H9 (cell line): Measurements from ENCODE around the gene OR4N5. TPM values are rescaled to one million over a fixed set of nuclear protein-coding genes. Genes with fewer than 3 reads are reported as not detected.

Source experiments
- DNase-seq: peaks from one replicate; pipeline ENCODE4 v3.0.0-alpha.2; 2017
- H2AFZ ChIP-seq: one replicate; pipeline ENCODE4 v1.6.1; 2013; ENCODE audit warnings: mild to moderate bottlenecking, low read length, control low read depth, moderate library complexity
- H2AK5ac ChIP-seq: 2 replicates; pipeline ENCODE4 v1.6.1; 2013; ENCODE audit warnings: low read length, control low read depth, mixed read lengths; ENCODE audit not compliant: insufficient read length
- H2BK120ac ChIP-seq: one replicate; pipeline ENCODE4 v1.6.1; 2013; ENCODE audit warnings: low read depth, mild to moderate bottlenecking, low read length, control low read depth, inconsistent platforms; ENCODE audit not compliant: poor library complexity, severe bottlenecking
- H2BK12ac ChIP-seq: 2 replicates; pipeline ENCODE4 v1.6.1; 2013; ENCODE audit warnings: low read length, control low read depth, mixed read lengths, low read depth; ENCODE audit not compliant: insufficient read length
- H2BK15ac ChIP-seq: 2 replicates; pipeline ENCODE4 v1.6.1; 2013; ENCODE audit warnings: low read depth, low read length, control low read depth
- H2BK20ac ChIP-seq: one replicate; pipeline ENCODE4 v1.6.1; 2013; ENCODE audit warnings: low read depth, mild to moderate bottlenecking, low read length, control low read depth, inconsistent platforms; ENCODE audit not compliant: poor library complexity, severe bottlenecking
- H2BK5ac ChIP-seq: 2 replicates; pipeline ENCODE4 v1.6.1; 2013; ENCODE audit warnings: low read length, control low read depth, mixed read lengths; ENCODE audit not compliant: insufficient read length
- H3K14ac ChIP-seq: 2 replicates; pipeline ENCODE4 v1.6.1; 2013; ENCODE audit warnings: low read length, control low read depth; ENCODE audit not compliant: insufficient read depth
- H3K18ac ChIP-seq: 2 replicates; pipeline ENCODE4 v1.6.1; 2013; ENCODE audit warnings: low read depth, mild to moderate bottlenecking, mixed read lengths, low read length, control low read depth; ENCODE audit not compliant: insufficient read length
- H3K23ac ChIP-seq: 2 replicates; pipeline ENCODE4 v1.6.1; 2013; ENCODE audit warnings: low read length, control low read depth, mixed read lengths, low read depth; ENCODE audit not compliant: insufficient read length
- H3K23me2 ChIP-seq: 2 replicates; pipeline ENCODE4 v1.6.1; 2013; ENCODE audit warnings: low read depth, mild to moderate bottlenecking, mixed read lengths, low read length, control low read depth; ENCODE audit not compliant: insufficient read length, poor library complexity, severe bottlenecking
- H3K27ac ChIP-seq: 2 replicates; pipeline ENCODE4 v1.5.1; 2013; ENCODE audit warnings: low read length, control low read depth, mixed read lengths, low read depth; ENCODE audit not compliant: insufficient read length
- H3K27me3 ChIP-seq: 2 replicates; pipeline ENCODE4 v1.6.1; 2013; ENCODE audit warnings: low read length, control low read depth, inconsistent platforms; ENCODE audit not compliant: insufficient read depth
- H3K4ac ChIP-seq: 2 replicates; pipeline ENCODE4 v1.6.1; 2013; ENCODE audit warnings: low read depth, mild to moderate bottlenecking, control low read depth, inconsistent platforms, low read length, moderate library complexity
- H3K4me1 ChIP-seq: 2 replicates; pipeline ENCODE4 v1.6.1; 2013; ENCODE audit warnings: low read length, control low read depth, inconsistent platforms; ENCODE audit not compliant: insufficient read depth
- H3K4me2 ChIP-seq: 2 replicates; pipeline ENCODE4 v1.6.1; 2013; ENCODE audit warnings: low read length, control low read depth, mixed read lengths; ENCODE audit not compliant: insufficient read length, insufficient read depth
- H3K56ac ChIP-seq: 2 replicates; pipeline ENCODE4 v1.6.1; 2013; ENCODE audit warnings: low read depth, mild to moderate bottlenecking, mixed read lengths, low read length, control low read depth; ENCODE audit not compliant: insufficient read length
- H3K79me1 ChIP-seq: 2 replicates; pipeline ENCODE4 v1.6.1; 2013; ENCODE audit warnings: low read depth, mild to moderate bottlenecking, moderate library complexity, low read length, control low read depth, inconsistent platforms; ENCODE audit not compliant: insufficient read depth, poor library complexity, severe bottlenecking
- H3K79me2 ChIP-seq: 2 replicates; pipeline ENCODE4 v1.6.1; 2013; ENCODE audit warnings: low read length, control low read depth, inconsistent platforms; ENCODE audit not compliant: insufficient read depth
- H3K9ac ChIP-seq: 2 replicates; pipeline ENCODE4 v1.6.1; 2013; ENCODE audit warnings: low read length, control low read depth, mixed read lengths; ENCODE audit not compliant: insufficient read length; ENCODE audit errors: extremely low read depth
- H3K9me3 ChIP-seq: one replicate; pipeline ENCODE4 v1.6.1; 2013; ENCODE audit warnings: low read depth, low read length, inconsistent platforms; ENCODE audit not compliant: control insufficient read depth
- H3T11ph ChIP-seq: one replicate; pipeline ENCODE4 v1.6.1; 2013; ENCODE audit warnings: mild to moderate bottlenecking, low read length, control low read depth, inconsistent platforms
- H4K20me1 ChIP-seq: one replicate; pipeline ENCODE4 v1.6.1; 2013; ENCODE audit not compliant: control insufficient read depth, insufficient read length, insufficient read depth
- H4K5ac ChIP-seq: 2 replicates; pipeline ENCODE4 v1.6.1; 2013; ENCODE audit warnings: low read depth, mild to moderate bottlenecking, mixed read lengths, low read length, control low read depth; ENCODE audit not compliant: insufficient read length
- H4K8ac ChIP-seq: replicated peaks from 2 replicates; pipeline ENCODE4 v1.6.1; 2013; ENCODE audit warnings: low read length, control low read depth, mixed read lengths, low read depth; ENCODE audit not compliant: insufficient read length
- H4K91ac ChIP-seq: 2 replicates; pipeline ENCODE4 v1.6.1; 2013; ENCODE audit warnings: low read depth, mild to moderate bottlenecking, moderate library complexity, mixed read lengths, low read length, control low read depth; ENCODE audit not compliant: insufficient read length
- H3K27ac Mint-ChIP-seq, 3 experiments: 2 replicates in 2 of 3; 3 replicates in 1 of 3; pipeline ENCODE4 v1.8.0; 2020 to 2021; ENCODE audit warnings: mixed read lengths in 3 of 3, mild to moderate bottlenecking in 1 of 3, moderate library complexity in 1 of 3
- H3K27me3 Mint-ChIP-seq: 2 replicates; pipeline ENCODE4 v1.8.0; 2021; ENCODE audit warnings: low read depth, mild to moderate bottlenecking, moderate library complexity, mixed read lengths
- H3K36me3 Mint-ChIP-seq, 3 experiments: 2 replicates in 2 of 3; 3 replicates in 1 of 3; pipeline ENCODE4 v1.8.0; 2020 to 2021; ENCODE audit warnings: low read depth in 3 of 3, mixed read lengths in 3 of 3; ENCODE audit not compliant: insufficient read depth in 1 of 3
- H3K4me1 Mint-ChIP-seq, 2 experiments: 2 replicates each; pipeline ENCODE4 v1.8.0; 2020; ENCODE audit warnings: mixed read lengths in 2 of 2
- H3K4me3 Mint-ChIP-seq, 2 experiments: 2 replicates in 1 of 2; 3 replicates in 1 of 2; pipeline ENCODE4 v1.8.0; 2020 to 2021; ENCODE audit warnings: mild to moderate bottlenecking in 2 of 2, mixed read lengths in 2 of 2, moderate library complexity in 1 of 2
- H3K9me3 Mint-ChIP-seq, 2 experiments: 2 replicates in 1 of 2; 3 replicates in 1 of 2; pipeline ENCODE4 v1.8.0; 2020; ENCODE audit warnings: mild to moderate bottlenecking in 2 of 2, mixed read lengths in 2 of 2, moderate library complexity in 1 of 2
- WGBS: extraction: QIAGEN DNeasy Blood & Tissue Kit; methylation state at CpG from one replicate; pipeline ENCODE4 v1.1.7; 2013; ENCODE audit warnings: missing lambda C conversion rate, low lambda C conversion rate, mixed read lengths; ENCODE audit not compliant: insufficient read length; ENCODE audit errors: extremely low coverage; 5-methylcytosine and 5-hydroxymethylcytosine counted together
- total RNA-seq: library from RNA; stranded (reverse); gene quantifications from 2 replicates; pipeline ENCODE4 v1.2.1, GENCODE V29; 2021
- TF ChIP-seq, protein P1 (sequence below): fragments of 200-600 bp; sonication (generic); conservative IDR thresholded peaks from 3 replicates; pipeline ENCODE4 v1.8.0; 2021; ENCODE audit warnings: antibody characterized with exemption, mild to moderate bottlenecking

The OR4N5 gene
- total RNA-seq, 1 experiment from 2014 or later, result not detected

DNA sequence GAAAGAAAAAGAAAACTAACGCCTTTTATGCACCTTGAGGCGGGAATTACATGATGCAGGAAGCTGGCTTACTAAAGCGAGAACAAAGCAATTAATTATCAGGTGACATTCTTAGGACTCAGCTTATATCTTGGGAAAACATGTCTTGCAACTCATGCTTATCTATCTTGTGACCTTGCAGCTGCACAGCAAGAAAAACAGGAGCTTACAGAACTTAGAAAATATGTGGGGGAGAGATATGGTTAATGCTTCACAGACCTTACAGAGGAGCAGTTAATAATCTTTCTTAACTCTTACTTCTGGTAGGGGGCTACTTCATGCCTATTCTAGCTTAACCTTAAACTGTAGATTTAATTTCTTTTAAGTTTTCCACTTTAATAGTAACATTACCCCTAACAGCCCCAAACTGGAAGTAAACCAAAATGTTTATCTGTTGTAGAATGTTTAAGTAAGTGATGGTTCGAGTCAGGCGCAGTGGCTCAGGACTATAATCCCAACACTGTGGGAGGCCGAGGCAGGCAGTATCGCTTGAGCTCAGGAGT, 38.9 kb downstream of the OR4N5 start:
- no peaks in the 10 kb centered on the region; the same call in 1 of the 2 replicates for H3K27me3 Mint-ChIP-seq
- no peaks in the 10 kb centered on the region for H3K4me1 Mint-ChIP-seq
- Histone ChIP-seq H3K27me3 (no peaks in the 10 kb centered on the region; the same call in 1 of the 2 replicates), H3K4ac (no peak overlapping the region), H2BK5ac (no peak overlapping the region), H2BK120ac (no peak overlapping the region), H4K5ac (no peak overlapping the region), H3K27ac (no peak overlapping the region), H3K9ac (no peak overlapping the region), H4K20me1 (no peaks in the 10 kb centered on the region), H3K4me2 (no peak overlapping the region), H2BK20ac (no peak overlapping the region), H3K79me1 (no peaks in the 10 kb centered on the region), H3K23ac (no peak overlapping the region), H4K91ac (no peak overlapping the region), H3K18ac (no peak overlapping the region), H3K79me2 (no peaks in the 10 kb centered on the region), H3K4me1 (no peaks in the 10 kb centered on the region), H2BK15ac (no peak overlapping the region), H3K23me2 (no peaks in the 10 kb centered on the region), H3K9me3 (peaks cover 58% of the 10 kb centered on the region), H2BK12ac (no peak overlapping the region), H4K8ac (no peak overlapping the region), H2AFZ (no peak overlapping the region), H2AK5ac (no peak overlapping the region), H3T11ph (no peak overlapping the region), H3K56ac (no peak overlapping the region), H3K14ac (no peak overlapping the region)
- H3K9me3 Mint-ChIP-seq, result peaks cover 89 to 93% of the 10 kb centered on the region in 2 experiments
- no CpG with 5 or more reads among the region's 7 CpGs for whole genome bisulfite sequencing
- no peak overlapping the region for H3K27ac Mint-ChIP-seq
- TF ChIP-seq, protein P1, sequence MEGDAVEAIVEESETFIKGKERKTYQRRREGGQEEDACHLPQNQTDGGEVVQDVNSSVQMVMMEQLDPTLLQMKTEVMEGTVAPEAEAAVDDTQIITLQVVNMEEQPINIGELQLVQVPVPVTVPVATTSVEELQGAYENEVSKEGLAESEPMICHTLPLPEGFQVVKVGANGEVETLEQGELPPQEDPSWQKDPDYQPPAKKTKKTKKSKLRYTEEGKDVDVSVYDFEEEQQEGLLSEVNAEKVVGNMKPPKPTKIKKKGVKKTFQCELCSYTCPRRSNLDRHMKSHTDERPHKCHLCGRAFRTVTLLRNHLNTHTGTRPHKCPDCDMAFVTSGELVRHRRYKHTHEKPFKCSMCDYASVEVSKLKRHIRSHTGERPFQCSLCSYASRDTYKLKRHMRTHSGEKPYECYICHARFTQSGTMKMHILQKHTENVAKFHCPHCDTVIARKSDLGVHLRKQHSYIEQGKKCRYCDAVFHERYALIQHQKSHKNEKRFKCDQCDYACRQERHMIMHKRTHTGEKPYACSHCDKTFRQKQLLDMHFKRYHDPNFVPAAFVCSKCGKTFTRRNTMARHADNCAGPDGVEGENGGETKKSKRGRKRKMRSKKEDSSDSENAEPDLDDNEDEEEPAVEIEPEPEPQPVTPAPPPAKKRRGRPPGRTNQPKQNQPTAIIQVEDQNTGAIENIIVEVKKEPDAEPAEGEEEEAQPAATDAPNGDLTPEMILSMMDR, result no peak
- H3K36me3 Mint-ChIP-seq, result peaks cover 0 to 33% (median 9%) of the 10 kb centered on the region in 3 experiments; a peak in 6 of 7 replicates
- H3K4me3 Mint-ChIP-seq, result no peak overlapping the region
- DNase-seq, result no peak
